HL-60/S4 treated with phorbol 12-myristate 13-acetate at 8.2 ng/mL for 4 days and 3 days (cell line): Measurements from ENCODE around the gene METTL17.

ENCODE experiments used
- in situ Hi-C: fragments of 300-500 bp; cut with MboI; formaldehyde crosslinking; loops from 2 replicates; pipeline ENCODE4 v1.15.0; 2022; ENCODE audit warnings: low sequenced_read_pairs

Gene METTL17

GRCh38 chr14:20989471-20989786, 351 bp upstream of the METTL17 start:
- in situ Hi-C loops: no loop called here

GRCh38 chr14:20996521-20996920, 6.7 kb downstream of the METTL17 start:
- in situ Hi-C loops: no loop called here

GRCh38 chr14:20997115-20997514, 7.3 kb downstream of the METTL17 start:
- in situ Hi-C loops: no loop called here

- in situ Hi-C loops: no loop called here
Measured at GRCh38 chr14:20997564-20997963, 7.8 kb downstream of the METTL17 start.

GRCh38 chr14:20998139-20998538, 8.4 kb downstream of the METTL17 start:
- in situ Hi-C loops: no loop called here

GRCh38 chr14:20998674-20999366, 9.0 kb downstream of the METTL17 start, which contains the start of gene SLC39A2:
Gene SLC39A2, plus strand, starts transcription at chr14:20999293. Its CDS starts 154 bp downstream, at chr14:20999447.
- in situ Hi-C loops: no loop called here

GRCh38 chr14:20999591-20999990, 9.8 kb downstream of the METTL17 start:
- in situ Hi-C loops: no loop called here

- in situ Hi-C loops: no loop called here
Measured at GRCh38 chr14:21001218-21001617, 11.4 kb downstream of the METTL17 start.

- in situ Hi-C loops: no loop called here
Measured at GRCh38 chr14:21003788-21004346, 14.1 kb downstream of the METTL17 start.

GRCh38 chr14:21009721-21010120, 19.9 kb downstream of the METTL17 start:
- in situ Hi-C loops: loop anchor here (5.0 kb wide), 1 partner anchor 93 kb away; the partner anchor contains the start of gene TMEM253

GRCh38 chr14:21011136-21011535, 21.4 kb downstream of the METTL17 start:
- in situ Hi-C loops: loop anchor here (5.0 kb wide), 1 partner anchor 91 kb away; the partner anchor contains the start of gene TMEM253

GRCh38 chr14:21014761-21015190, 25.0 kb downstream of the METTL17 start:
- in situ Hi-C loops: loop anchor here (5.0 kb wide), 1 partner anchor 88 kb away; the partner anchor contains the start of gene TMEM253

- in situ Hi-C loops: no loop called here
Measured at GRCh38 chr14:21015312-21015711, 25.5 kb downstream of the METTL17 start.

GRCh38 chr14:21016413-21017190, 26.8 kb downstream of the METTL17 start:
- in situ Hi-C loops: no loop called here

- in situ Hi-C loops: no loop called here
Measured at GRCh38 chr14:21017528-21018245, 27.9 kb downstream of the METTL17 start.

GRCh38 chr14:21018286-21018685, 28.5 kb downstream of the METTL17 start:
- in situ Hi-C loops: no loop called here

GRCh38 chr14:21018781-21019180, 29.0 kb downstream of the METTL17 start:
- in situ Hi-C loops: no loop called here

- in situ Hi-C loops: no loop called here
Measured at GRCh38 chr14:21019366-21019765, 29.6 kb downstream of the METTL17 start.

GRCh38 chr14:21020977-21021545, 31.3 kb downstream of the METTL17 start:
- in situ Hi-C loops: no loop called here

- in situ Hi-C loops: no loop called here
Measured at GRCh38 chr14:21022686-21023085, 32.9 kb downstream of the METTL17 start.

GRCh38 chr14:21023174-21023573, 33.4 kb downstream of the METTL17 start:
- in situ Hi-C loops: no loop called here
